GM12873 (cell line): ENCODE results near the gene ZNF84.

Experiments
- TF ChIP-seq, protein P1 (sequence below): IDR thresholded peaks from 2 replicates; pipeline ENCODE4 v1.5.1; 2012; ENCODE audit warnings: low read depth, mild to moderate bottlenecking, moderate library complexity, low read length, control low read depth; ENCODE audit not compliant: insufficient read depth; ENCODE audit errors: missing control alignments

The ZNF84 gene

DNA sequence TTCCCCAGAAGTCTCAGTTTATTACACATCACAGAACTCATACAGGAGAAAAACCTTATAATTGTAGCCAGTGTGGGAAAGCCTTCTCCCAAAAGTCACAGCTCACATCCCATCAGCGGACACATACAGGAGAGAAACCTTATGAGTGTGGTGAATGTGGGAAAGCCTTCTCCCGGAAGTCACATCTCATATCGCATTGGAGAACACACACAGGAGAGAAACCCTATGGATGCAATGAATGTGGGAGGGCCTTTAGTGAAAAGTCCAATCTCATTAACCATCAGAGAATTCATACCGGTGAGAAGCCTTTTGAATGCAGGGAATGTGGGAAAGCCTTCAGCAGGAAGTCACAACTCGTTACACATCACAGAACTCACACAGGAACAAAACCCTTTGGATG, 20.1 kb downstream of the ZNF84 start:
- TF ChIP-seq, protein P1, sequence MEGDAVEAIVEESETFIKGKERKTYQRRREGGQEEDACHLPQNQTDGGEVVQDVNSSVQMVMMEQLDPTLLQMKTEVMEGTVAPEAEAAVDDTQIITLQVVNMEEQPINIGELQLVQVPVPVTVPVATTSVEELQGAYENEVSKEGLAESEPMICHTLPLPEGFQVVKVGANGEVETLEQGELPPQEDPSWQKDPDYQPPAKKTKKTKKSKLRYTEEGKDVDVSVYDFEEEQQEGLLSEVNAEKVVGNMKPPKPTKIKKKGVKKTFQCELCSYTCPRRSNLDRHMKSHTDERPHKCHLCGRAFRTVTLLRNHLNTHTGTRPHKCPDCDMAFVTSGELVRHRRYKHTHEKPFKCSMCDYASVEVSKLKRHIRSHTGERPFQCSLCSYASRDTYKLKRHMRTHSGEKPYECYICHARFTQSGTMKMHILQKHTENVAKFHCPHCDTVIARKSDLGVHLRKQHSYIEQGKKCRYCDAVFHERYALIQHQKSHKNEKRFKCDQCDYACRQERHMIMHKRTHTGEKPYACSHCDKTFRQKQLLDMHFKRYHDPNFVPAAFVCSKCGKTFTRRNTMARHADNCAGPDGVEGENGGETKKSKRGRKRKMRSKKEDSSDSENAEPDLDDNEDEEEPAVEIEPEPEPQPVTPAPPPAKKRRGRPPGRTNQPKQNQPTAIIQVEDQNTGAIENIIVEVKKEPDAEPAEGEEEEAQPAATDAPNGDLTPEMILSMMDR = no peak

DNA sequence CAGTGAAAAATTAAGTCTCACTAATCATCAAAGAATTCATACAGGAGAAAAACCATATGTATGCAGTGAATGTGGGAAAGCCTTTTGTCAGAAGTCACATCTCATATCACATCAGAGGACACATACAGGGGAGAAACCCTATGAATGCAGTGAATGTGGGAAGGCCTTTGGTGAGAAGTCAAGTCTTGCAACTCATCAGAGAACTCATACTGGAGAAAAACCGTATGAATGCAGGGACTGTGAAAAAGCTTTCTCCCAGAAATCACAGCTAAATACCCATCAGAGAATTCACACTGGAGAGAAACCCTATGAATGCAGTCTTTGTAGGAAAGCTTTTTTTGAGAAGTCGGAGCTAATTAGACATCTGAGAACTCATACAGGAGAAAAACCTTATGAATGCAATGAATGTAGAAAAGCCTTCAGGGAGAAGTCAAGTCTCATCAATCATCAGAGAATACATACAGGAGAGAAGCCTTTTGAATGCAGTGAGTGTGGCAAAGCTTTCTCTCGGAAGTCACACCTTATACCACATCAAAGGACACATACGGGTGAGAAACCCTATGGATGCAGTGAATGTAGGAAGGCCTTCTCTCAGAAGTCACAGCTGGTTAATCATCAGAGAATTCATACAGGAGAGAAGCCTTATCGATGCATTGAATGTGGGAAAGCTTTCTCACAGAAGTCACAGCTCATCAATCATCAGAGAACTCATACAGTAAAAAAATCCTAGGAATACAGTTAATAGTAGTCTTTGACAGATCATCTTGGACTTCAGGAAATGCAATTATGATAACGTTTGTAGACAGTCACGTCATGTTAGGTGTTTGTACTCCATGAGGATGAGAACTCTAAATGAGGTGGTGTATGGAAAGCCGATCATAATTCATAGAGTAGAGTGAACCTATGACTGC, 21.1 kb downstream of the ZNF84 start:
- TF ChIP-seq, protein P1 = no peak

DNA sequence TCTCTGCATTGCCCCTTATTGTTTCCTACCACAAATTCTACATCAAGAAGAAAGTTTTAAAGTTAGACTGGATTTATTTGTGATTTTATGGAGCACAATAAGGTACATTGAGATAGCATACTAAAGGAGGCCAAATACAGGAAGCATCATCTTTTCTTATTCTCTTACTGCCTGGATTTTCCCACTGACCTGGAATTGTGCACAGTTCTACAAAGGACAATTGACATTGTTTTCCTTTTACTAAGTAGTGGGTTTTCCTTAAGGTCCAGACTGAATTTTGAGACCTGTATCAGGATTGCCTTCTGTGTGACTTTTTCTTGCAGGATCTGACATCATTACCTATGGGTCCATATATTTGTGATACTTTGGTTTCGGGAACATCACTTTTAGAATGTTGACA, 24.6 kb downstream of the ZNF84 start:
- TF ChIP-seq, protein P1 = no peak

DNA sequence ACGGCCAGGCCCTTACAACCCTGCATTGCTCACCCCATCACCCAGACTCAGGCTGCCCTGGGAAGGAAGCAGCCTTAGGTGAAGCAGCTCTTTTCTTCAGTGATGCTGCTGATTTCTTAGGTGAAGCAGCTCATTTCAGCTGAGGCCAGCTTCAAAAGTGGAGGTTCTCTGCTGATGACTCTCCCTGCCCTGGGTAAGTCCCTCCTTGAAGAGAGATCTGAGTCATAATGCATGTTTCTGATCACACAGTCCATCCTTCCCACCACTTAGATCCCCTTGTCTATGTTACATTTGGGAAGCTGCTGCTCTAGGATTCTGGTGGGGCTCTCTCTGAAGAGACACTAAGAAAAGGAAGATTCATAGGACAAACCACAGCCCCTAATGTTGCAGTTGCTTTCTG, 26.2 kb downstream of the ZNF84 start:
- TF ChIP-seq, protein P1 = no peak

DNA sequence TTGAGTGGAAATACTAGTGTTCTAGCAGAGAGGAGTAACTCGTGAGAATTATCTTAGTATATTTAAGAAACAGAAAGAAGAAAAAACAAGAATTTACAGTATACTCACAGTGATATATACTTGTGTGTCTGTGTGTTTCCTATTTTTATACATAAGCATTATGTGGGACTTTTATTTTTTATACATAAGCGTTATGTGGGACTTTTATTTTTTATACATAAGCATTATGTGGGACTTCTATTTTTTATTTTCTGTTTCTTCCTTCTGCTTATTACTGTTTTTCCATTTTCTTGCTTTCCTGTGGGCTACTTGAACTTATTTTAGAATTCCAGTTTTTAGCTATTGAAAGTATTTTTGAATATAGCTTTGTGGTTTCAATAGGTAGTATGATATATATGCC, 36.5 kb downstream of the ZNF84 start:
- TF ChIP-seq, protein P1 = no peak

DNA sequence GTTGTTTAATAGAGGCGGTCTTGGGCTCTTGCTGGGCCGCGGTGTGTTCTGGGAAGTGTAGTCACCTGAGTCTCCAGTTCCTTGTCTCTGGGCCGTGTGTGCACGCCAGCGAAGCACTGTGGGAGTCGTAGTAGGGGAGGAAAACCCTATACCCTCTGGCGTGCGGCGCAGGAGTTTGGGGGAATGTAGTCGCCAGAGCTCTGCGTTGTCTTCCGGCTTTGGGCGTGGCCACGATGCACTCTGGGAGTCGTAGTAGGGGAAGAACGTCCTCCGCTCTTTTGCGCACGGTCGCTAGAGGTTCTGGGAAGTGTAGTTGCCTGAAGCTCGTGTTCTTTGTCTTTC, 42.7 kb downstream of the ZNF84 start:
- TF ChIP-seq, protein P1 = no peak

DNA sequence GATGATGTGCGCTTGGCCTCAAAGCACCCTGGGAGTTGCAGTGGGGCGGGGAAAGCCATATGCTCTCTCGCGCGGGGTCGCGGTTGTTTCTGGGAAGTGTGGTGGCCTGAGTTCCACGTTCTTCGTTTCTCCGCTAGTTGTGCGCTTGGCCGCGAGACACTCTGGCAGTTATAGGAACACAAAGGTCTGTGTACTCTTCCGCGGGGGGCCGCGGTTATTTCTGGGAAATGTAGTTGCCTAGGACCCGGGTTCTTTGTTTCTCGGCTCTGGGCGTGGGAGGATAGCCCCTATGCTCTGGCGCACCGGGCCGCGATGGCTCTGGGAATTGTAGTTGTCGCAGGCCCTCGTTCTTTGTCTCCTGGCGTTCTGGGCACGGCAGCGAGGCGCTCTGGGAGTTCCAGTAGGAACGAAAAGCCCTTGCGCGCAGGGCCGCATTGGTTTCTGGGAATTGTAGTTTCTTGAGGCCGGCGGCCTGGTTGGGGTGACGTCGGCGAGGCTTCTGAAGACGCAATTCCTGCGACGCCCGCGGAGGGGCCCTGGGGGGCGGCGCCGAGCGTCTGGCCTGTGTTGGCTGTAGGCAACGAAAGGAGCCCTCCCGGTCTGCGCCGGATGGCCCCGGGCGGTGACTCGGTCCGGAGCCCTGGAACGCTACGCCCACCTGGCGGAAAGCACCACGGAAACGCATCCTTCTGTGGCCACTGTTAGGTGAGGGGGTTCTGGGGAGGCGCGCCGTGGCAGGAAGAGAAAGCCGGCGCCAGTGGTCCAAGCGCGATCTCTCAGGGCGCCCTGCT, 43.3 kb downstream of the ZNF84 start, which contains the start of gene ZNF140:
Gene ZNF140, plus strand, starts transcription at position 556 of the 791 bp plus-strand sequence. CDS start 398 bp downstream, outside the sequence.
- TF ChIP-seq, protein P1 = peak; percentile 34
